OCI-LY3 (cell line): ENCODE data around the gene KATNB1.

Source experiments
- EZH2phosphoT487 ChIP-seq: fragments of 200-600 bp; shearing (Covaris generic); IDR thresholded peaks from 2 replicates; pipeline ENCODE4 v1.6.1; 2018; ENCODE audit warnings: antibody characterized with exemption, mixed run types, low read depth
- TF ChIP-seq, protein P1 (sequence below): fragments of 200-600, 300-600 bp; sonication (generic); IDR thresholded peaks from 2 replicates; pipeline ENCODE4 v1.5.1; 2014; ENCODE audit warnings: antibody characterized with exemption, low read length, low read depth

DNA sequence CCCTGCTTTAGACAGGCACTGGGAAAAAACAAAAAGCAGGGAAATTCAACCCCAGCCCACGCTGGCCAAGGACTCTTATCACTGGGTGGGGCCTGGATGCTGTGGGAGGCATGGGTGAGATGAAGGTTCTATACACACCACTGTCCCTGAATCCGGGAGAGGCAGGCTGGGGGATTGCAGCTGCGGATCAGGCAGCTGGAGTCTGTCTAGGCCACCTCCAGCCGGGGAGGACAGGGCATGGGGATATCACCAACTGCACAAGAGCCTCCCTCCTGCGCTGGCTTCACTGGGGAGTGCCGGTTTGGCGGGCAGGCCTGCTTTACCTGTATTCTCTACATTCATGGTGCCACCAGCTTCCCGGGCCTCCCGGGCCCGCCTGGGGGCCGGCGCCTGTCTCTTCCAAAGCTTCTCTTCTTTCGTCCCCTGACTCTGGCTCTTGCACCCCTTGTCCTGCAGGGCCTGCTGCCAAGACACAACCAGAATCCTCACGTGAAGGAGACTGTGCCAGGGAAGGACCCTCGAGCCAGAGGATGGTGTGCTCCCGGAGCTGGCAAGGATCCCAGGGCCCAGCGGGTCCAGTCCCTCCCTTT, 52.8 kb downstream of the KATNB1 start:
- TF ChIP-seq, protein P1, sequence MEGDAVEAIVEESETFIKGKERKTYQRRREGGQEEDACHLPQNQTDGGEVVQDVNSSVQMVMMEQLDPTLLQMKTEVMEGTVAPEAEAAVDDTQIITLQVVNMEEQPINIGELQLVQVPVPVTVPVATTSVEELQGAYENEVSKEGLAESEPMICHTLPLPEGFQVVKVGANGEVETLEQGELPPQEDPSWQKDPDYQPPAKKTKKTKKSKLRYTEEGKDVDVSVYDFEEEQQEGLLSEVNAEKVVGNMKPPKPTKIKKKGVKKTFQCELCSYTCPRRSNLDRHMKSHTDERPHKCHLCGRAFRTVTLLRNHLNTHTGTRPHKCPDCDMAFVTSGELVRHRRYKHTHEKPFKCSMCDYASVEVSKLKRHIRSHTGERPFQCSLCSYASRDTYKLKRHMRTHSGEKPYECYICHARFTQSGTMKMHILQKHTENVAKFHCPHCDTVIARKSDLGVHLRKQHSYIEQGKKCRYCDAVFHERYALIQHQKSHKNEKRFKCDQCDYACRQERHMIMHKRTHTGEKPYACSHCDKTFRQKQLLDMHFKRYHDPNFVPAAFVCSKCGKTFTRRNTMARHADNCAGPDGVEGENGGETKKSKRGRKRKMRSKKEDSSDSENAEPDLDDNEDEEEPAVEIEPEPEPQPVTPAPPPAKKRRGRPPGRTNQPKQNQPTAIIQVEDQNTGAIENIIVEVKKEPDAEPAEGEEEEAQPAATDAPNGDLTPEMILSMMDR, result no peak
- TF ChIP-seq EZH2phosphoT487, result no peak
